Myocyte (in vitro differentiated cells): ENCODE results near the gene RAB27B. TPM values are rescaled to one million over a fixed set of nuclear protein-coding genes. Genes with fewer than 3 reads are reported as not detected.
"Not testable (repeated sequence)": the region's sequence is repeated elsewhere in the genome, so short reads cannot be mapped to it uniquely, and the experiment has no call there.

Experiments used
- DNase-seq: peaks from one replicate; pipeline ENCODE4 v3.0.0-alpha.2; 2012; ENCODE audit warnings: low read depth
- polyA plus RNA-seq: library from polyadenylated mRNA; unstranded; fragments of >200 nt; gene quantifications from one replicate; pipeline ENCODE4 v1.2.1, GENCODE V29; 2012; ENCODE audit warnings: missing spikeins
- total RNA-seq: library from RNA; depleted of rRNA; stranded (reverse); fragments of >200 nt; gene quantifications from 2 replicates; pipeline ENCODE4 v1.2.3, GENCODE V29; 2014

The RAB27B gene, protein sequence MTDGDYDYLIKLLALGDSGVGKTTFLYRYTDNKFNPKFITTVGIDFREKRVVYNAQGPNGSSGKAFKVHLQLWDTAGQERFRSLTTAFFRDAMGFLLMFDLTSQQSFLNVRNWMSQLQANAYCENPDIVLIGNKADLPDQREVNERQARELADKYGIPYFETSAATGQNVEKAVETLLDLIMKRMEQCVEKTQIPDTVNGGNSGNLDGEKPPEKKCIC
- total RNA-seq: 6.8 and 11.4 TPM in 2 replicates
- polyA plus RNA-seq: 0.15 TPM

- peak; percentile 87 for DNase-seq
Measured at GRCh38 chr18:54828281-54828881, at the start of gene RAB27B. TSS of gene RAB27B (plus strand) at chr18:54828477. CDS start at chr18:54877586, 49,109 bp downstream.

DNA sequence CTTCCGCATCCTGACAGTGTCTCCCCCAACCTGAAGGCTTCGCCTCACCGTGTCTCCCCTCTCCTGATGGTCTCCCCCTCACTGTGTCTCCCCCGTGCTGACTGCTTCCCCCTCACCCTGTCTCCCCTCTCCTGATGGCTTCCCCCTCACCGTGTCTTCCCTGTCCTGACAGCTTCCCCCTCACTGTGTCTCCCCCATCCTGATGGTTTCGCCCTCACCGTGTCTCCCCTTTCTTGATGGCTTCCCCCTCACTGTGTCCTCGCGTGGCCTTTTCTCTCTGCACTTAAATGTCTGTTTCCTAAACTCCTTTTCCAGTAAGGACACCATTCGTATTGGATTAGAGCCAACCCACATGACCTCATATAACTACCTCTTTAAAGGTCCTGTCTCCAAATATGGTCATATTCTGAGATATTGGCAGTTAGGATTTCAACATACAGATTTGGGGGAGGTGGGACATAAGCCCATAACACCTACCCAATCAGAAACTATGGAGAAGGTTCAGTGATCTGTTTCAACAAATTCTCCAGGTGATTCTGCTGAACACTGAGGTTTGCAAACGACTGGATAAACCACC is 47.9 kb upstream of the RAB27B start:
- DNase-seq: no peak

DNA sequence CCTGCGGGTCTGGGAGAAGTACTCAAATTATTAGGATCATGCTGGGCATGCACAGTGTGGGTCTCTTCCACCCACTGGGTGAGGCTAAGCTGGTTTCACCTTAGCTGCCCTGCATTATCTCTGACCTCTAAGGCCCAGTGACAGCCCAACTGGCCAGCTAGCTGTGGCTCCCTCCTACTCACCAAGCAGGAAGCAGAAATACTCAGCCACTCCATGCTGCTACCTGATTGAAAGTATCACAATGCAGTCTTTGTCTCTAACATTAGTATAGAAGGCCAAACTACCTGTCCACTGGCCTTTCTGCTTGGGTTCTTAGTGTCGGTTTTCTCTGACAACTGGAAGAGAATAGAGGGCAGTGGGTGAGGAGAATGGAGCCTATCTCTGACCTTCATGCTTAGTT is 47.3 kb upstream of the RAB27B start:
- DNase-seq: no peak

DNA sequence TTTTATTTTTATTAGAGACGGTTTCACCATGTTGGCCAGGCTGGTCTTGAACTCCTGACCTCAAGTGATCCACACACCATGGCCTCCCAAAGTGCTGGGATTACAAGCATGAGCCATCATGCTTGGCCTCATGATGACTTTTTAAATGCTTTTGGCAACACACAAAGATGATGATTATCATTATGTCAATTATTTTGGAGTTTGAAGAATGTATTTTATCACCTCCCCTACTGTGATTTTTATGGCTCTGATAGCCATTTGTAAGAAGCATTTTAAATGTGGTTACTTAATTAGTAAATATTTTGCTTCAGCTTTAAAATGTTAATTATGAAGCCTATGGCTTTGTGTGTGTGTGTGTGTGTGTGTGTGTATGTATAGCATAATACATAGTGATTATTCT is 45.1 kb upstream of the RAB27B start:
- DNase-seq: no peak

DNA sequence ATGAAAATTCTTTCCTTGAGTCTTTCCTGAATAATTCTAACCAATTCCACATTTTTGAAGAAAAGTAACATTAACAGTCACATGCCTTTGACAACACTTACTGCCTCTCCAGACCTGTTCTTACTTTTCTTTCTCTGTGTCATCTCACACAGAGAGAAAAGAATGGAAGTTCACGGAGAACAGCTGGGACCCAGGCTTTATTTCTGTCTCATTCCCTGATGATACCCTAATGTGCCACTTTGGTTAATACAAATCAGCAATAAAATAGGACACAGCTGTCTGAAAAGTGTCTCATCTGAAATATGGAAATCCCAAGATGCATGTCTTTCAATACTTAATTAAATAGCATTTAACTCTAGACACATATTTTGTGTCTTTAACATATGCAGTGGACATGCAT is 42.1 kb upstream of the RAB27B start:
- DNase-seq: peak; percentile 77

DNA sequence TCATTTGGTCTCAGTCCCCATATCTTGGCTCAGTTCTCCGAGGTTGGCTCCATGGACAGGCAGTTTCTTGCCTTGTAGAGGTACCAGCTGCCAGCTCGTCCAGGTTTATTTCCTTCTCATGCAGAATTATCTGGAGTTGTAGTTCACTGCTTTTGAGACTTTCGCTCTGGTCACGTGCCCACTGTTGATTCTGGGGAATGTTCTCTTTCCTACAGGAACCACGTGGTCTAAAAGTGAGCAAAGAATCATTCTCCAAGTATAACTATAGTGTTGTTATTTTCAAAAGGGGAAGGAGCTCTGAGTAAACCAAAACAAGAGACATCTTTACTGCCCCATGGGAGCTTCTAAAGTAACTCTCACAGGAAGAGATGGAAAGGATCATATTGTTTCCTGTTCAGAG is 41.2 kb upstream of the RAB27B start:
- DNase-seq: no peak

- DNase-seq: no peak
Measured at GRCh38 chr18:54787616-54788015, 40.7 kb upstream of the RAB27B start.

GRCh38 chr18:54790109-54790508 is 38.2 kb upstream of the RAB27B start:
- DNase-seq: no peak

DNA sequence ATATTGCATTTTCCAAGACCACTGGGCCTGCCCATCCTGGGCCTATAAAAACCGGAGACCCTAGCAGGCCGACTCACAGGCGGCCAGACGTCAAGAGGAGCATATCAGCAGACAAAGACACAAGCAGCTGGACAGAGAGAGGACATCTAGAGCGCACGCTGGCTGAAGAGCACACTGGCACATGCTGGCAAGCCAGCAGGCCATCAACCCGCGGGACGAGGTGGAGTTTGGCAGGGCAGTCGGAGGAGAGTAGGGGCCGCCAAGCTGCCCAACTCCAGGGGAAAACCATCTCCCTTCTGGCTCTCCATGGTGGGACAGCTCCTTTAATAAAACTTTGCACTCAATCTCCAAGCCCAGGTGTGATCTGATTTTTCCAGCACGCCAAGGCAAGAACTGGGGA is 36.6 kb upstream of the RAB27B start:
- no peak for DNase-seq

GRCh38 chr18:54792079-54792478 is 36.2 kb upstream of the RAB27B start:
- no peak for DNase-seq

GRCh38 chr18:54794823-54795222 is 33.5 kb upstream of the RAB27B start:
- DNase-seq: no peak

- DNase-seq: no peak
Measured at GRCh38 chr18:54798186-54798585, 30.1 kb upstream of the RAB27B start.

DNA sequence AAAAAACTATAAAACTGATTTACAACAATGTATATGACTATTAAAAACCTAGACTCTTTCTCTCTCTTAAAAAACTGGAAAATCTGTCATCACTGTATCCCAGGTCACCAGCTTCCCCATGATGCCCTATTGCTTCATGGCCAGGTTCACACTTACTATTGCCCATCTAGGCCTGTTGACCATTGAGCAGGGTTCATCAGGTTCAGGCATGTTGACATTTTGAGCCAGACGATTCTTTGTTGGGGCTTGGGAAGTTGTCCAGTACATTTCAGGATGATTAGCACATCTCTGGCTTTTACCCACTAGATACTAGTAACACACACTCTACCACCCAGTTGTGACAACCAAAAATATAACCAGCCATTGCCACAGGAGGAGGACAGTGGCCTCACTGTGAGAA is 26.9 kb upstream of the RAB27B start:
- DNase-seq: peak; percentile 56

- DNase-seq: no peak
Measured at GRCh38 chr18:54802178-54802577, 26.1 kb upstream of the RAB27B start.

- DNase-seq: no peak
Measured at GRCh38 chr18:54802686-54803395, 25.4 kb upstream of the RAB27B start.

DNA sequence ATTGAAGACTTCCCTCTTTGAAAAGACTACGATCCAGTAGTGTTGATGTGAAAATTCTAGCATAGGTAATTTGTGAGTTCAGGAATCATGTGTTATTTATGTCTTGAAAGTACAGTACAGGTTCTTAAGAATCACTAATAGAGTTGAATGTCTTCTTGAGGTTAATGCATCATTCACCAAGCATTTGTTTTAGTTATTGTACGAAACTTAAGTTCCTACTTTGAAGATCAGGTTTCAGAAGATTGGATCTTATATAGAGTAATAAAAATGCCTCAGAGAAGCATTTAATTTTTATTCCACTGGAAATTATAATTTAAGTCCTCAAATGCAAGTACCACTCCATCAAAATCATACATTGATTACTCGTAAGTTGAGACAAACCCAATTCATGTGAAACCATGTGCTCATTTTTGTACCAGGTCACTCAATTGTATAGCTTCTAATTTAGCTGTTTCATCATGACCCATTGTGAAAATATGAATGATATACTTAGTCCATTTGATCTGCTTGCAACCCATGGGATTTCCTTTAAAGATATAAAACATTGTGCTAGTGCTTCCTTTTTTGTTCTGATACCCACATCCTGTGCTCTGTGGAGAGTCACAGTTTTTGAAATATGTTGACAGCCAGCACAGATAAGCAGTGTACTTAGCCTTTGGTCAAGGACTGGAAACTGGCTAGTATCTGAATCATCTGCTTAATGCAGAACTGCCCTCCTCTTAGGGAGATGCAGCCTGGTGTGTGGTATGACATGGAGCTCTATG is 22.5 kb upstream of the RAB27B start:
- peak; percentile 53 for DNase-seq

GRCh38 chr18:54806526-54806925 is 21.8 kb upstream of the RAB27B start:
- no peak for DNase-seq

DNA sequence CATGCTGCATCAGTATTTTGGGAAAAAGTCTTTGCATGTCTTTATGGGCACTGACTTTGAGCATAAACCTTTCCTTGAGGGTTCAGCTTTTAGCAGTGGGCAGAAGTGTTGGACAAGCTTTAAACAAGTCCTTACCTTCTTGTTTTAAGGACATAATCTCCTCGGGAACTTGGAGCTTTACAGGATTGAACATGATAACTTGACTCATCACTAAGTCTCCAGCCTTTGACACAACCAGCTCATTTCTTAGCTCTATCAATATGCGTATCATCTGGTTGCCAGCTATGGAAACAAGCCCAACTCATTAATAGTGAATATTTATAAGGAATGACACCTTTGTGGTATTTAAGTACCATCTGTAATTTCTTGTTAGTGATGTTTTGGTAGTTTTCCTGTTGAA is 21.0 kb upstream of the RAB27B start:
- no peak for DNase-seq

DNA sequence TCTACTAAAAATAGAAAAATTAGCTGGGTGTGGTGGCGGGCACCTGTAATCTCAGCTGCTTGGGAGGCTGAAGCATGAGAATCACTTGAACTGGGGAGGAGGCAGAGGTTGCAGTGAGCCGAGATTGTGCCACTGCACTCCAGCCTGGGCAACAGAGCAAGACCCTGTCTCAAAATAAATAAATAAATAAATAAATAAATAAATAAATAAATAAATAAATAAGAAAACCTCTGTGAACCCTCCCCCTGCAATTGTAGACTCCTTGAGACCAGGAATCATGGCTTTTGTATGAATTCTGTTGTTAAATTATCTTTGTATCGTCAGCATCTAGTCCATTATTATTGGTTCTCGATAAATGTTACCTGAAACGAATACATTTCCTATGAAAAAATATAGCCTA is 17.6 kb upstream of the RAB27B start:
- not testable (repeated sequence) for DNase-seq

GRCh38 chr18:54812885-54813284 is 15.4 kb upstream of the RAB27B start:
- DNase-seq: no peak

DNA sequence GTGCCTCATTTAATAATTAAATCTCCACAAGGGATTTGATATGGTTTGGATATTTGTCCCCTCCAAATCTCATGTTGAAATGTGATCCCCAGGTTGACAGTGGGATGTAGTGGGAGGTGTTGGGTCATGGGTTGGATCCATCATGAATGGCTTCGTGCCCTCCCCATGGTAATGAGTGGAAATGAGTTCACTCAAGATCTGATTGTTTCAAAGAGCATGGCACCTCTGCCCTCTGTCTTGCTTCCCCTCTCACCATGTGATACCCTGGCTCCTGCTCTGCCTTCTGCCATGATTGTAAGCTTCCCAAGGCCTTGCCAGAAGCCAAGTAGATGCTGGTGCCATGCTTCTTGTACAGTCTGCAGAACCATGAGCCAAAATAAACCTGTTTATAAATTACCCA is 15.0 kb upstream of the RAB27B start:
- DNase-seq: no peak
